ENCODE data around the gene ZFR. TPM values are rescaled to one million over a fixed set of nuclear protein-coding genes. Genes with fewer than 3 reads are reported as not detected.
A peak's percentile ranks its signal among the peaks of the same experiment; 100 is the strongest.

The ZFR gene
- total RNA-seq, 1 donor from 2014 or later: 73.0 TPM

GRCh38 chr5:32449262-32449661, 4.7 kb upstream of the ZFR start:
- no peaks in the 10 kb centered on the region for H3K27me3 ChIP-seq (ENCODE audit: control insufficient read depth, insufficient read depth, low read length)
- no peaks in the 10 kb centered on the region for H3K36me3 ChIP-seq (ENCODE audit: control insufficient read depth, insufficient read depth, low read length)
- DNase-seq (ENCODE audit: low read depth): no peak
- no peak for TF ChIP-seq CTCF (IDR thresholded peaks at IDR 0.05; ENCODE audit: insufficient read depth, low read length, poor library complexity, severe bottlenecking)
- H3K4me3 ChIP-seq (ENCODE audit: low read depth, low read length): no peak overlapping the region

GRCh38 chr5:32446630-32447029, 2.1 kb upstream of the ZFR start:
- H3K27me3 ChIP-seq (ENCODE audit: control insufficient read depth, insufficient read depth, low read length): no peaks in the 10 kb centered on the region
- H3K4me3 ChIP-seq (ENCODE audit: low read depth, low read length): no peak overlapping the region
- no peak for DNase-seq (ENCODE audit: low read depth)
- TF ChIP-seq CTCF (IDR thresholded peaks at IDR 0.05; ENCODE audit: insufficient read depth, low read length, poor library complexity, severe bottlenecking): no peak
- H3K36me3 ChIP-seq (ENCODE audit: control insufficient read depth, insufficient read depth, low read length): no peaks in the 10 kb centered on the region

GRCh38 chr5:32445831-32446614, 1.5 kb upstream of the ZFR start:
- no peak for TF ChIP-seq CTCF (IDR thresholded peaks at IDR 0.05; ENCODE audit: insufficient read depth, low read length, poor library complexity, severe bottlenecking)
- DNase-seq (ENCODE audit: low read depth): no peak
- H3K27me3 ChIP-seq (ENCODE audit: control insufficient read depth, insufficient read depth, low read length): no peaks in the 10 kb centered on the region
- no peaks in the 10 kb centered on the region for H3K36me3 ChIP-seq (ENCODE audit: control insufficient read depth, insufficient read depth, low read length)
- no peak overlapping the region for H3K4me3 ChIP-seq (ENCODE audit: low read depth, low read length)

GRCh38 chr5:32445287-32445758, 783 bp upstream of the ZFR start:
- Histone ChIP-seq H3K36me3 (ENCODE audit: control insufficient read depth, insufficient read depth, low read length) (no peaks in the 10 kb centered on the region), H3K27me3 (ENCODE audit: control insufficient read depth, insufficient read depth, low read length) (no peaks in the 10 kb centered on the region), H3K4me3 (ENCODE audit: low read depth, low read length) (no peak overlapping the region)
- TF ChIP-seq CTCF (IDR thresholded peaks at IDR 0.05; ENCODE audit: insufficient read depth, low read length, poor library complexity, severe bottlenecking): no peak
- DNase-seq (ENCODE audit: low read depth): no peak

GRCh38 chr5:32443541-32444430, 754 bp downstream of the ZFR start:
- Histone ChIP-seq H3K36me3 (ENCODE audit: control insufficient read depth, insufficient read depth, low read length) (no peaks in the 10 kb centered on the region), H3K4me3 (ENCODE audit: low read depth, low read length) (peak overlapping the region; percentile 70), H3K27me3 (ENCODE audit: control insufficient read depth, insufficient read depth, low read length) (no peaks in the 10 kb centered on the region)
- no peak for DNase-seq (ENCODE audit: low read depth)
- no peak for TF ChIP-seq CTCF (IDR thresholded peaks at IDR 0.05; ENCODE audit: insufficient read depth, low read length, poor library complexity, severe bottlenecking)
